CD14-positive monocyte (primary cell): Measurements from ENCODE around the gene ABTB2. TPM values are rescaled to one million over a fixed set of nuclear protein-coding genes. Genes with fewer than 3 reads are reported as not detected.
"Not testable (repeated sequence)": the region's sequence is repeated elsewhere in the genome, so short reads cannot be mapped to it uniquely, and the experiment has no call there.

Source experiments
- DNase-seq, 3 donors: peaks; one replicate each; pipeline ENCODE4 v3.0.0-alpha.2; 2011 to 2022
- H2AFZ ChIP-seq: 2 replicates; pipeline ENCODE4 v1.6.0; 2012; ENCODE audit warnings: mild to moderate bottlenecking, low read depth, low read length, inconsistent platforms; ENCODE audit not compliant: insufficient read depth, poor library complexity, severe bottlenecking
- H3K27ac ChIP-seq, 2 donors: 1 replicate in 1 of 2; 2 replicates in 1 of 2; pipeline ENCODE4 v1.5.1; 2012 to 2013; ENCODE audit warnings: low read length in 2 of 2, control low read depth in 1 of 2, inconsistent platforms in 1 of 2, low read depth in 1 of 2, mild to moderate bottlenecking in 1 of 2
- H3K27me3 ChIP-seq, 2 donors: one replicate each; pipeline versions ENCODE4 v1.6.0 to v1.6.1; 2011 to 2013; ENCODE audit warnings: low read length in 2 of 2; ENCODE audit not compliant: control insufficient read depth in 2 of 2, insufficient read depth in 2 of 2
- H3K36me3 ChIP-seq, 2 donors: replicated peaks in 1 of 2; 1 replicate in 1 of 2; 2 replicates in 1 of 2; pipeline versions ENCODE4 v1.5.1 to v1.6.1; 2012 to 2013; ENCODE audit warnings: low read length in 2 of 2, control low read depth in 1 of 2, inconsistent platforms in 1 of 2, mild to moderate bottlenecking in 1 of 2; ENCODE audit not compliant: insufficient read depth in 2 of 2, control insufficient read depth in 1 of 2
- H3K4me1 ChIP-seq, 2 donors: 1 replicate in 1 of 2; 2 replicates in 1 of 2; pipeline versions ENCODE4 v1.5.1 to v1.6.1; 2012 to 2013; ENCODE audit warnings: low read length in 2 of 2, control low read depth in 1 of 2, inconsistent platforms in 1 of 2, mild to moderate bottlenecking in 1 of 2, moderate library complexity in 1 of 2; ENCODE audit not compliant: insufficient read depth in 2 of 2, control insufficient read depth in 1 of 2
- H3K4me2 ChIP-seq: replicated peaks from 2 replicates; pipeline ENCODE3; 2012; ENCODE audit warnings: low read length, moderate library complexity, mild to moderate bottlenecking; ENCODE audit not compliant: poor library complexity, severe bottlenecking; ENCODE audit errors: extremely low read depth
- H3K4me3 ChIP-seq, 3 experiments: fragments of 200-600 bp in 1 of 3; sonication (generic) in 1 of 3; replicated peaks in 1 of 3; 1 replicate in 2 of 3; 2 replicates in 1 of 3; pipeline ENCODE4 v1.5.1; 2011 to 2013; ENCODE audit warnings: low read length in 3 of 3, mild to moderate bottlenecking in 3 of 3, control low read depth in 2 of 3, low read depth in 2 of 3, inconsistent platforms in 1 of 3, moderate library complexity in 1 of 3
- H3K79me2 ChIP-seq: 2 replicates; pipeline ENCODE4 v1.6.0; 2012; ENCODE audit warnings: mild to moderate bottlenecking, control low read depth, inconsistent platforms, low read length, moderate library complexity; ENCODE audit not compliant: insufficient read depth
- H3K9ac ChIP-seq: 2 replicates; pipeline ENCODE4 v1.6.0; 2017; ENCODE audit warnings: low read length, mild to moderate bottlenecking; ENCODE audit not compliant: insufficient read depth, poor library complexity, severe bottlenecking
- H3K9me3 ChIP-seq, 2 donors: replicated peaks in 1 of 2; 1 replicate in 1 of 2; 2 replicates in 1 of 2; pipeline versions ENCODE4 v1.5.1 to v1.6.1; 2012 to 2013; ENCODE audit warnings: low read length in 2 of 2, control low read depth in 1 of 2; ENCODE audit not compliant: control insufficient read depth in 1 of 2, insufficient read depth in 1 of 2
- H4K20me1 ChIP-seq: 2 replicates; pipeline ENCODE4 v1.6.0; 2012; ENCODE audit warnings: mild to moderate bottlenecking, low read length, control low read depth, moderate library complexity; ENCODE audit not compliant: insufficient read depth
- H3K27ac Mint-ChIP-seq, 7 donors: one replicate each; pipeline ENCODE4 v1.8.0; 2020; ENCODE audit warnings: mild to moderate bottlenecking in 7 of 7, mixed read lengths in 7 of 7, moderate library complexity in 6 of 7, inconsistent platforms in 2 of 7
- H3K27me3 Mint-ChIP-seq, 3 donors: one replicate each; pipeline ENCODE4 v1.8.0; 2021 to 2022; ENCODE audit warnings: low read depth in 3 of 3, mild to moderate bottlenecking in 3 of 3, mixed read lengths in 3 of 3, moderate library complexity in 3 of 3, inconsistent platforms in 1 of 3
- H3K36me3 Mint-ChIP-seq, 2 donors: one replicate each; pipeline ENCODE4 v1.8.0; 2020; ENCODE audit warnings: mixed read lengths in 2 of 2, inconsistent platforms in 1 of 2, mild to moderate bottlenecking in 1 of 2
- H3K4me1 Mint-ChIP-seq: one replicate; pipeline ENCODE4 v1.8.0; 2020; ENCODE audit warnings: mild to moderate bottlenecking, mixed read lengths
- H3K4me3 Mint-ChIP-seq, 2 donors: one replicate each; pipeline ENCODE4 v1.8.0; 2020; ENCODE audit warnings: mild to moderate bottlenecking in 2 of 2, mixed read lengths in 2 of 2, moderate library complexity in 1 of 2
- H3K9me3 Mint-ChIP-seq, 7 donors: one replicate each; pipeline ENCODE4 v1.8.0; 2020 to 2022; ENCODE audit warnings: mixed read lengths in 7 of 7, mild to moderate bottlenecking in 6 of 7, moderate library complexity in 6 of 7, inconsistent platforms in 2 of 7
- CTCF ChIP-seq: fragments of 200-600 bp; IDR thresholded peaks from one replicate; pipeline ENCODE4 v1.8.0; 2022; ENCODE audit warnings: antibody characterized with exemption, mild to moderate bottlenecking
- WGBS: methylation state at CpG from one replicate; pipeline ENCODE4 v1.1.5; 2013; ENCODE audit warnings: missing lambda C conversion rate; ENCODE audit not compliant: insufficient coverage; 5-methylcytosine and 5-hydroxymethylcytosine counted together
- intact Hi-C, 2 donors: fragments of 100-400 bp; cut with micrococcal nuclease; formaldehyde crosslinking; loops; one replicate each; pipeline versions ENCODE4 v1.15.0 to v1.15.1; 2023
- polyA plus RNA-seq, 3 donors: library from polyadenylated mRNA; depleted of rRNA in 1 of 3; unstranded in 2 of 3; stranded (reverse) in 1 of 3; fragments of 300-500 nt in 2 of 3; fragments of >200 nt in 1 of 3; fragmentation: Illumina TruSeq in 2 of 3; gene quantifications; 1 replicate in 2 of 3; 2 replicates in 1 of 3; pipeline ENCODE4 v1.2.3, GENCODE V29; 2012 to 2021

Gene ABTB2
- polyA plus RNA-seq, 3 donors, result 0.25 to 1.7 (median 0.26) TPM

- Mint-ChIP-seq H3K4me3 (no peak overlapping the region), H3K27ac (peak overlapping the region in 2 of 7 donors; percentile 8 to 45), H3K9me3 (no peaks in the 10 kb centered on the region), H3K36me3 (no peaks in the 10 kb centered on the region), H3K4me1 (peaks cover 21% of the 10 kb centered on the region), H3K27me3 (peaks cover 0 to 3% (median 0%) of the 10 kb centered on the region in 3 donors)
- intact Hi-C loops, result no loop called here
- no peak for DNase-seq
- Histone ChIP-seq H3K9me3 (no peaks in the 10 kb centered on the region), H3K4me1 (peaks cover 18% of the 10 kb centered on the region in 2 donors), H3K36me3 (no peaks in the 10 kb centered on the region), H3K9ac (no peak overlapping the region), H3K4me2 (no peak overlapping the region), H3K4me3 (no peak overlapping the region), H4K20me1 (no peaks in the 10 kb centered on the region), H3K79me2 (no peaks in the 10 kb centered on the region), H3K27ac (no peak overlapping the region), H2AFZ (no peak overlapping the region), H3K27me3 (no peaks in the 10 kb centered on the region)
- WGBS, result 100% methylated on average over 5 of the region's 8 CpGs
- TF ChIP-seq CTCF, result no peak
Measured at GRCh38 chr11:34181856-34182405, 175.9 kb downstream of the ABTB2 start.

- intact Hi-C loops, result no loop called here
- Histone ChIP-seq H4K20me1 (no peaks in the 10 kb centered on the region), H3K79me2 (no peaks in the 10 kb centered on the region), H3K27me3 (no peaks in the 10 kb centered on the region), H3K9ac (no peak overlapping the region), H3K27ac (peak overlapping the region in 1 of 2 donors; percentile 53), H3K9me3 (no peaks in the 10 kb centered on the region), H3K36me3 (no peaks in the 10 kb centered on the region), H3K4me3 (no peak overlapping the region), H2AFZ (no peak overlapping the region), H3K4me2 (no peak overlapping the region), H3K4me1 (peaks cover 18 to 20% of the 10 kb centered on the region in 2 donors)
- peak in 2 of 3 donors; percentile 4 to 25 for DNase-seq
- peak overlapping the region in 5 of 7 donors; percentile 55 to 89 (median 76) for H3K27ac Mint-ChIP-seq
- whole genome bisulfite sequencing, result 47% methylated on average over 4 of the region's 5 CpGs
- peaks cover 23% of the 10 kb centered on the region for H3K4me1 Mint-ChIP-seq
- no peaks in the 10 kb centered on the region for H3K36me3 Mint-ChIP-seq
- H3K9me3 Mint-ChIP-seq, result no peaks in the 10 kb centered on the region
- H3K4me3 Mint-ChIP-seq, result no peak overlapping the region
- H3K27me3 Mint-ChIP-seq, result no peaks in the 10 kb centered on the region
- no peak for TF ChIP-seq CTCF
Measured at GRCh38 chr11:34181251-34181650, 176.6 kb downstream of the ABTB2 start.

GRCh38 chr11:34180814-34181165 is 177.0 kb downstream of the ABTB2 start:
- peak overlapping the region in 1 of 2 donors; percentile 53 for H3K27ac ChIP-seq
- peaks cover 18 to 21% of the 10 kb centered on the region in 2 donors for H3K4me1 ChIP-seq
- H3K27me3 Mint-ChIP-seq, H2AFZ ChIP-seq, H3K4me3 ChIP-seq, H3K9ac ChIP-seq, H3K36me3 ChIP-seq, H3K36me3 Mint-ChIP-seq, H3K4me2 ChIP-seq, H3K9me3 ChIP-seq, H3K79me2 ChIP-seq, H3K9me3 Mint-ChIP-seq, H4K20me1 ChIP-seq, intact Hi-C loops, H3K27me3 ChIP-seq: not testable (repeated sequence)
- peak overlapping the region in 5 of 7 donors; percentile 55 to 89 (median 76) for H3K27ac Mint-ChIP-seq
- H3K4me1 Mint-ChIP-seq, result peaks cover 24% of the 10 kb centered on the region
- H3K4me3 Mint-ChIP-seq, result peak overlapping the region in 1 of 2 donors; percentile 4
- DNase-seq, result peak in 1 of 3 donors; percentile 12
- WGBS, result 16% methylated on average over 3 of the region's 5 CpGs
